WTC11 (cell line): ENCODE results near the gene TRIM58. TPM values are rescaled to one million over a fixed set of nuclear protein-coding genes. Genes with fewer than 3 reads are reported as not detected.

Source experiments
- ATAC-seq: fragments of 200-7000 bp; cut with Tn5 transposase; 2 replicates; pipeline ENCODE4 v1.10.0; 2021; ENCODE audit warnings: mild to moderate bottlenecking, moderate library complexity
- CTCF ChIA-PET: fragments of 300-600 bp; sonication (Branson Sonifier 250); formaldehyde crosslinking; loops from one replicate; lab custom pipeline; 2021; ENCODE audit warnings: antibody characterized with exemption; lab: Charles Lee
- POLR2A ChIA-PET: fragments of 350-600 bp; sonication (Branson Sonifier 250); formaldehyde crosslinking; loops from one replicate; lab custom pipeline; 2021; ENCODE audit warnings: antibody characterized with exemption; lab: Charles Lee
- DNase-seq: peaks from one replicate; pipeline ENCODE4 v3.0.0; 2021; ENCODE audit warnings: low spot score
- H3K27ac Mint-ChIP-seq: 2 replicates; pipeline ENCODE4 v1.8.0; 2021; ENCODE audit warnings: mixed read lengths
- H3K27me3 Mint-ChIP-seq: 2 replicates; pipeline ENCODE4 v1.8.0; 2021; ENCODE audit warnings: low read depth, mild to moderate bottlenecking, moderate library complexity, mixed read lengths
- H3K36me3 Mint-ChIP-seq: 2 replicates; pipeline ENCODE4 v1.8.0; 2021; ENCODE audit warnings: mixed read lengths
- H3K4me1 Mint-ChIP-seq: 2 replicates; pipeline ENCODE4 v1.8.0; 2022; ENCODE audit warnings: mixed read lengths
- H3K4me3 Mint-ChIP-seq: 2 replicates; pipeline ENCODE4 v1.8.0; 2021; ENCODE audit warnings: mild to moderate bottlenecking, moderate library complexity, mixed read lengths
- H3K9me3 Mint-ChIP-seq: 2 replicates; pipeline ENCODE4 v1.8.0; 2021; ENCODE audit warnings: mixed read lengths
- FOXK1 ChIP-seq: sonication (generic); formaldehyde crosslinking; IDR thresholded peaks from 2 replicates; pipeline ENCODE4 v1.8.0; 2022; ENCODE audit warnings: mild to moderate bottlenecking, moderate library complexity, missing genetic modification reagents
- MXD4 ChIP-seq: fragments of 250-450 bp; sonication (Bioruptor Pico); IDR thresholded peaks from 2 replicates; pipeline ENCODE4 v1.8.0; 2021; ENCODE audit warnings: mild to moderate bottlenecking, moderate library complexity, borderline replicate concordance
- NFYB ChIP-seq: sonication (generic); formaldehyde crosslinking; conservative IDR thresholded peaks from 2 replicates; pipeline ENCODE4 v1.8.0; 2022; ENCODE audit warnings: low read depth, missing genetic modification reagents
- NR2C2 ChIP-seq: sonication (generic); formaldehyde crosslinking; IDR thresholded peaks from 2 replicates; pipeline ENCODE4 v1.8.0; 2022; ENCODE audit warnings: mild to moderate bottlenecking, missing genetic modification reagents
- SP1 ChIP-seq: sonication (generic); formaldehyde crosslinking; conservative IDR thresholded peaks from 2 replicates; pipeline ENCODE4 v1.8.1; 2022; ENCODE audit warnings: missing genetic modification reagents
- TEAD4 ChIP-seq: sonication (generic); formaldehyde crosslinking; IDR thresholded peaks from 2 replicates; pipeline ENCODE4 v1.8.0; 2022; ENCODE audit warnings: mild to moderate bottlenecking, missing genetic modification reagents
- ZNF138 ChIP-seq: sonication (generic); formaldehyde crosslinking; conservative IDR thresholded peaks from 2 replicates; pipeline ENCODE4 v1.8.1; 2022; ENCODE audit warnings: mild to moderate bottlenecking, moderate library complexity, missing genetic modification reagents
- total RNA-seq: library from RNA; stranded (reverse); gene quantifications from 3 replicates; pipeline ENCODE4 v1.2.3, GENCODE V29; 2021
- TF ChIP-seq, protein P1 (sequence below): sonication (generic); formaldehyde crosslinking; IDR thresholded peaks from 2 replicates; pipeline ENCODE4 v1.8.0; 2022; ENCODE audit warnings: missing genetic modification reagents
- TF ChIP-seq, protein P2 (sequence below): sonication (generic); formaldehyde crosslinking; IDR thresholded peaks from 2 replicates; pipeline ENCODE4 v1.8.1; 2022; ENCODE audit warnings: low read depth, mild to moderate bottlenecking, moderate library complexity, missing genetic modification reagents, borderline replicate concordance
- TF ChIP-seq, protein P3 (sequence below): sonication (generic); formaldehyde crosslinking; IDR thresholded peaks from 2 replicates; pipeline ENCODE4 v1.8.0; 2022; ENCODE audit warnings: mild to moderate bottlenecking, missing genetic modification reagents
- TF ChIP-seq, protein P4 (sequence below): sonication (generic); formaldehyde crosslinking; IDR thresholded peaks from 2 replicates; pipeline ENCODE4 v1.8.1; 2023; ENCODE audit warnings: mild to moderate bottlenecking, missing genetic modification reagents, moderate library complexity
- TF ChIP-seq, protein P5 (sequence below): sonication (generic); formaldehyde crosslinking; IDR thresholded peaks from 2 replicates; pipeline ENCODE4 v1.8.1; 2023; ENCODE audit warnings: mild to moderate bottlenecking, missing genetic modification reagents, borderline replicate concordance
- TF ChIP-seq, protein P6 (sequence below): sonication (generic); formaldehyde crosslinking; IDR thresholded peaks from 2 replicates; pipeline ENCODE4 v1.8.0; 2023; ENCODE audit warnings: mild to moderate bottlenecking, missing genetic modification reagents

TRIM58 gene
- total RNA-seq, 1 experiment from 2014 or later, result 1.0 TPM

DNA sequence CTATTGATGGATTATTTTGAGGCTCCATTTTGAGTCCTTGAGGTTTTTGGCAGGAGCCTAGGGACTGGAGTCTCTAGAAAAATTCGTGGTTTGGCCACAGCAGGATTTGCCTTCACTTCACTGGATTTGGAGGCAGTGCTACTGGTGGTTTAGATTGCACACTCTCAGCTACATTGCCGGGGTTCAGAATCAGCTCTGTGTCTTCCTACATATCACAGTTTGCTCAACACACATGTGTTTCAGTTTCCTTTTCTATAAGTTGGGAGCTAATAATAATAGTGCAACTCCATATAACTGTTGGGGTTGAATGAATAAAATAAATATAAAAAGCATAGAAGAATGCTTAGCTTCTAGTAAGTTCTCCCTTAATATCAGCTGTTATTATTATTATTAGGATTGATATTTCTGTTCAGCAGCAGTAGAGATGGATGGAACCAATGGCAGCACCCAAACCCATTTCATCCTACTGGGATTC, 38.2 kb downstream of the TRIM58 start, which contains the start of gene OR2W3:
TSS of gene OR2W3 (plus strand) at position 425 of the 475 bp plus-strand sequence. CDS start at position 425, 0 bp downstream.
- TF ChIP-seq, protein P1, sequence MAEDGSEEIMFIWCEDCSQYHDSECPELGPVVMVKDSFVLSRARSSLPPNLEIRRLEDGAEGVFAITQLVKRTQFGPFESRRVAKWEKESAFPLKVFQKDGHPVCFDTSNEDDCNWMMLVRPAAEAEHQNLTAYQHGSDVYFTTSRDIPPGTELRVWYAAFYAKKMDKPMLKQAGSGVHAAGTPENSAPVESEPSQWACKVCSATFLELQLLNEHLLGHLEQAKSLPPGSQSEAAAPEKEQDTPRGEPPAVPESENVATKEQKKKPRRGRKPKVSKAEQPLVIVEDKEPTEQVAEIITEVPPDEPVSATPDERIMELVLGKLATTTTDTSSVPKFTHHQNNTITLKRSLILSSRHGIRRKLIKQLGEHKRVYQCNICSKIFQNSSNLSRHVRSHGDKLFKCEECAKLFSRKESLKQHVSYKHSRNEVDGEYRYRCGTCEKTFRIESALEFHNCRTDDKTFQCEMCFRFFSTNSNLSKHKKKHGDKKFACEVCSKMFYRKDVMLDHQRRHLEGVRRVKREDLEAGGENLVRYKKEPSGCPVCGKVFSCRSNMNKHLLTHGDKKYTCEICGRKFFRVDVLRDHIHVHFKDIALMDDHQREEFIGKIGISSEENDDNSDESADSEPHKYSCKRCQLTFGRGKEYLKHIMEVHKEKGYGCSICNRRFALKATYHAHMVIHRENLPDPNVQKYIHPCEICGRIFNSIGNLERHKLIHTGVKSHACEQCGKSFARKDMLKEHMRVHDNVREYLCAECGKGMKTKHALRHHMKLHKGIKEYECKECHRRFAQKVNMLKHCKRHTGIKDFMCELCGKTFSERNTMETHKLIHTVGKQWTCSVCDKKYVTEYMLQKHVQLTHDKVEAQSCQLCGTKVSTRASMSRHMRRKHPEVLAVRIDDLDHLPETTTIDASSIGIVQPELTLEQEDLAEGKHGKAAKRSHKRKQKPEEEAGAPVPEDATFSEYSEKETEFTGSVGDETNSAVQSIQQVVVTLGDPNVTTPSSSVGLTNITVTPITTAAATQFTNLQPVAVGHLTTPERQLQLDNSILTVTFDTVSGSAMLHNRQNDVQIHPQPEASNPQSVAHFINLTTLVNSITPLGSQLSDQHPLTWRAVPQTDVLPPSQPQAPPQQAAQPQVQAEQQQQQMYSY (CRISPR knock-in tag), result no peak
- TF ChIP-seq, protein P2, sequence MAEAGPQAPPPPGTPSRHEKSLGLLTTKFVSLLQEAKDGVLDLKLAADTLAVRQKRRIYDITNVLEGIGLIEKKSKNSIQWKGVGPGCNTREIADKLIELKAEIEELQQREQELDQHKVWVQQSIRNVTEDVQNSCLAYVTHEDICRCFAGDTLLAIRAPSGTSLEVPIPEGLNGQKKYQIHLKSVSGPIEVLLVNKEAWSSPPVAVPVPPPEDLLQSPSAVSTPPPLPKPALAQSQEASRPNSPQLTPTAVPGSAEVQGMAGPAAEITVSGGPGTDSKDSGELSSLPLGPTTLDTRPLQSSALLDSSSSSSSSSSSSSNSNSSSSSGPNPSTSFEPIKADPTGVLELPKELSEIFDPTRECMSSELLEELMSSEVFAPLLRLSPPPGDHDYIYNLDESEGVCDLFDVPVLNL (CRISPR knock-in tag), result no peak
- TF ChIP-seq SP1 (CRISPR knock-in tag) (no peak), MXD4 (CRISPR knock-in tag) (no peak), TEAD4 (CRISPR knock-in tag) (no peak), FOXK1 (no peak)
- TF ChIP-seq, protein P3, sequence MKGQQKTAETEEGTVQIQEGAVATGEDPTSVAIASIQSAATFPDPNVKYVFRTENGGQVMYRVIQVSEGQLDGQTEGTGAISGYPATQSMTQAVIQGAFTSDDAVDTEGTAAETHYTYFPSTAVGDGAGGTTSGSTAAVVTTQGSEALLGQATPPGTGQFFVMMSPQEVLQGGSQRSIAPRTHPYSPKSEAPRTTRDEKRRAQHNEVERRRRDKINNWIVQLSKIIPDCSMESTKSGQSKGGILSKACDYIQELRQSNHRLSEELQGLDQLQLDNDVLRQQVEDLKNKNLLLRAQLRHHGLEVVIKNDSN (CRISPR knock-in tag), result no peak
- TF ChIP-seq, protein P4, sequence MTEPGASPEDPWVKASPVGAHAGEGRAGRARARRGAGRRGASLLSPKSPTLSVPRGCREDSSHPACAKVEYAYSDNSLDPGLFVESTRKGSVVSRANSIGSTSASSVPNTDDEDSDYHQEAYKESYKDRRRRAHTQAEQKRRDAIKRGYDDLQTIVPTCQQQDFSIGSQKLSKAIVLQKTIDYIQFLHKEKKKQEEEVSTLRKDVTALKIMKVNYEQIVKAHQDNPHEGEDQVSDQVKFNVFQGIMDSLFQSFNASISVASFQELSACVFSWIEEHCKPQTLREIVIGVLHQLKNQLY, result no peak
- TF ChIP-seq, protein P5, sequence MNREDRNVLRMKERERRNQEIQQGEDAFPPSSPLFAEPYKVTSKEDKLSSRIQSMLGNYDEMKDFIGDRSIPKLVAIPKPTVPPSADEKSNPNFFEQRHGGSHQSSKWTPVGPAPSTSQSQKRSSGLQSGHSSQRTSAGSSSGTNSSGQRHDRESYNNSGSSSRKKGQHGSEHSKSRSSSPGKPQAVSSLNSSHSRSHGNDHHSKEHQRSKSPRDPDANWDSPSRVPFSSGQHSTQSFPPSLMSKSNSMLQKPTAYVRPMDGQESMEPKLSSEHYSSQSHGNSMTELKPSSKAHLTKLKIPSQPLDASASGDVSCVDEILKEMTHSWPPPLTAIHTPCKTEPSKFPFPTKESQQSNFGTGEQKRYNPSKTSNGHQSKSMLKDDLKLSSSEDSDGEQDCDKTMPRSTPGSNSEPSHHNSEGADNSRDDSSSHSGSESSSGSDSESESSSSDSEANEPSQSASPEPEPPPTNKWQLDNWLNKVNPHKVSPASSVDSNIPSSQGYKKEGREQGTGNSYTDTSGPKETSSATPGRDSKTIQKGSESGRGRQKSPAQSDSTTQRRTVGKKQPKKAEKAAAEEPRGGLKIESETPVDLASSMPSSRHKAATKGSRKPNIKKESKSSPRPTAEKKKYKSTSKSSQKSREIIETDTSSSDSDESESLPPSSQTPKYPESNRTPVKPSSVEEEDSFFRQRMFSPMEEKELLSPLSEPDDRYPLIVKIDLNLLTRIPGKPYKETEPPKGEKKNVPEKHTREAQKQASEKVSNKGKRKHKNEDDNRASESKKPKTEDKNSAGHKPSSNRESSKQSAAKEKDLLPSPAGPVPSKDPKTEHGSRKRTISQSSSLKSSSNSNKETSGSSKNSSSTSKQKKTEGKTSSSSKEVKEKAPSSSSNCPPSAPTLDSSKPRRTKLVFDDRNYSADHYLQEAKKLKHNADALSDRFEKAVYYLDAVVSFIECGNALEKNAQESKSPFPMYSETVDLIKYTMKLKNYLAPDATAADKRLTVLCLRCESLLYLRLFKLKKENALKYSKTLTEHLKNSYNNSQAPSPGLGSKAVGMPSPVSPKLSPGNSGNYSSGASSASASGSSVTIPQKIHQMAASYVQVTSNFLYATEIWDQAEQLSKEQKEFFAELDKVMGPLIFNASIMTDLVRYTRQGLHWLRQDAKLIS (CRISPR knock-in tag), result no peak
- TF ChIP-seq, protein P6, sequence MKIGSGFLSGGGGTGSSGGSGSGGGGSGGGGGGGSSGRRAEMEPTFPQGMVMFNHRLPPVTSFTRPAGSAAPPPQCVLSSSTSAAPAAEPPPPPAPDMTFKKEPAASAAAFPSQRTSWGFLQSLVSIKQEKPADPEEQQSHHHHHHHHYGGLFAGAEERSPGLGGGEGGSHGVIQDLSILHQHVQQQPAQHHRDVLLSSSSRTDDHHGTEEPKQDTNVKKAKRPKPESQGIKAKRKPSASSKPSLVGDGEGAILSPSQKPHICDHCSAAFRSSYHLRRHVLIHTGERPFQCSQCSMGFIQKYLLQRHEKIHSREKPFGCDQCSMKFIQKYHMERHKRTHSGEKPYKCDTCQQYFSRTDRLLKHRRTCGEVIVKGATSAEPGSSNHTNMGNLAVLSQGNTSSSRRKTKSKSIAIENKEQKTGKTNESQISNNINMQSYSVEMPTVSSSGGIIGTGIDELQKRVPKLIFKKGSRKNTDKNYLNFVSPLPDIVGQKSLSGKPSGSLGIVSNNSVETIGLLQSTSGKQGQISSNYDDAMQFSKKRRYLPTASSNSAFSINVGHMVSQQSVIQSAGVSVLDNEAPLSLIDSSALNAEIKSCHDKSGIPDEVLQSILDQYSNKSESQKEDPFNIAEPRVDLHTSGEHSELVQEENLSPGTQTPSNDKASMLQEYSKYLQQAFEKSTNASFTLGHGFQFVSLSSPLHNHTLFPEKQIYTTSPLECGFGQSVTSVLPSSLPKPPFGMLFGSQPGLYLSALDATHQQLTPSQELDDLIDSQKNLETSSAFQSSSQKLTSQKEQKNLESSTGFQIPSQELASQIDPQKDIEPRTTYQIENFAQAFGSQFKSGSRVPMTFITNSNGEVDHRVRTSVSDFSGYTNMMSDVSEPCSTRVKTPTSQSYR, result no peak
- Mint-ChIP-seq H3K4me3 (no peak within 1 kb of the TSS), H3K27me3 (no peaks in the 10 kb centered on the region), H3K4me1 (peaks cover 4% of the 10 kb centered on the region), H3K27ac (no peak within 1 kb of the TSS), H3K36me3 (peaks cover 33% of the 10 kb centered on the region), H3K9me3 (peaks cover 41% of the 10 kb centered on the region)
- ATAC-seq (no peak), DNase-seq (no peak)
- ChIA-PET CTCF (no interaction called here), POLR2A (no interaction called here)

DNA sequence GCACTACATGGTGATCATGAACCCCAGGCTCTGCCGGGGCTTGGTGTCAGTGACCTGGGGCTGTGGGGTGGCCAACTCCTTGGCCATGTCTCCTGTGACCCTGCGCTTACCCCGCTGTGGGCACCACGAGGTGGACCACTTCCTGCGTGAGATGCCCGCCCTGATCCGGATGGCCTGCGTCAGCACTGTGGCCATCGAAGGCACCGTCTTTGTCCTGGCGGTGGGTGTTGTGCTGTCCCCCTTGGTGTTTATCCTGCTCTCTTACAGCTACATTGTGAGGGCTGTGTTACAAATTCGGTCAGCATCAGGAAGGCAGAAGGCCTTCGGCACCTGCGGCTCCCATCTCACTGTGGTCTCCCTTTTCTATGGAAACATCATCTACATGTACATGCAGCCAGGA, 39.0 kb downstream of the TRIM58 start:
- no peak for TF ChIP-seq ZNF138 (CRISPR knock-in tag)
- TF ChIP-seq, protein P3 (CRISPR knock-in tag), result no peak
- TF ChIP-seq NR2C2 (CRISPR knock-in tag), result no peak
- TF ChIP-seq NFYB (CRISPR knock-in tag), result no peak
- TF ChIP-seq, protein P1 (CRISPR knock-in tag), result no peak
- no peak overlapping the region for H3K27ac Mint-ChIP-seq
- no peak for ATAC-seq
- peaks cover 4% of the 10 kb centered on the region for H3K4me1 Mint-ChIP-seq
- H3K4me3 Mint-ChIP-seq, result no peak overlapping the region
- ChIA-PET CTCF (no interaction called here), POLR2A (no interaction called here)
- DNase-seq, result no peak
- no peaks in the 10 kb centered on the region for H3K27me3 Mint-ChIP-seq
- peaks cover 41% of the 10 kb centered on the region for H3K9me3 Mint-ChIP-seq
- peaks cover 33% of the 10 kb centered on the region for H3K36me3 Mint-ChIP-seq
